Activated CD4-positive, alpha-beta T cell treated with anti-CD3 and anti-CD28 coated beads, Interleukin-2, amount 50 U/mL, for 1 hour (primary cell): ENCODE measurements around the gene IL23R.
A peak's percentile ranks its signal among the peaks of the same experiment; 100 is the strongest.
"Not testable (repeated sequence)": the region's sequence is repeated elsewhere in the genome, so short reads cannot be mapped to it uniquely, and the experiment has no call there.

Experiments used
- DNase-seq: peaks from one replicate; pipeline ENCODE4 v3.0.0-alpha.2; 2020

Gene IL23R

GRCh38 chr1:67200755-67201154 lies 34.5 kb downstream of the IL23R start:
- no peak for DNase-seq

DNA sequence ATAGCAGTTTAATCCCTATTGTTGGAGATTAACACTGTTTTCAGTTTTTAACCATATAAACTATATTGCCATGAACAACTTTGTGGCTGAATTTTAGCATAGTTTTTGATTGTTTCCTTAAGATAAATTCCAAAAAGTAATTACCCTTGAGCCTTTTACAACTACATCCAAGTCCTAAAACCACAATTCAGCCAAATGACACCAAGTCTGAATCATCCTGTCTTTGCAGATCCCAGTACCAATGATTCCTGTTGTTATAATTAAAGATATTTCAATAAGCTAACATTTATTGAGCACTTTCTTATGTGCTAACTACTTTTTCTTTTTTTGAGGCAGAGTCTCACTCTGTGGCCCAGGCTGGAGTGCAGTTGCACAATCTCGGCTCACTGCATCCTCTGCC lies 35.6 kb downstream of the IL23R start:
- DNase-seq = no peak

DNA sequence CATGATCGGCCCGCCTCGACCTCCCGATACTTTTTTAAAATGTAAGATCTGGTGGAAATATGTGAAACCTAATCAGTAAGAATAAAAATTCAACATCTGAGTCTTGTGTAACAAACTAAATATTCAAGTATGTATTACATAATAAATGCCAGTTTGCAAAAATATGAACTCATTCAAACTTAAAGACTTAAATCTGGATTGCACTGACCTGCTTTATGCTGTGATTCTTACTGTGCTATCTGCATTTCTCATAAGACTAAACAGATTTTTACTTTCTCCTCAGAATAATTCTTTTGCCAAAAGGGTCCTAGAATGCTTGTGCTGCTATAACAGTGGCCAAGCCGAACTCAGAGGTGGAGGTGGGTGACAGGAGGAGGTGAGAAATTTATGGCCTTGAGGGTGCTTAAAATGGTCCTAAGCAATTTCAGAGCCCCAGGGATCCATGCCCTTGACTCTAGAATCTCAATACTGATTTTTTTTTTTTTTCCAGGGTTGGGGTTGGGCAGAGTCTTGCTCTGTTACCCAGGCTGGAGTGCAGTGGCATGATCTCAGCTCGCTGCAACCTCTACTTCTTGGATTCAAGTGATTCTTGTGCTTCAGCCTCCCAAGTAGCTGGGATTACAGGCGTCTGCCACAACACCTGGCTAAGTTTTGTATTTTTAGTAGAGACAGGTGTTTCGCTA lies 38.2 kb downstream of the IL23R start:
- no peak for DNase-seq

GRCh38 chr1:67207398-67207797 lies 41.1 kb downstream of the IL23R start:
- not testable (repeated sequence) for DNase-seq

DNA sequence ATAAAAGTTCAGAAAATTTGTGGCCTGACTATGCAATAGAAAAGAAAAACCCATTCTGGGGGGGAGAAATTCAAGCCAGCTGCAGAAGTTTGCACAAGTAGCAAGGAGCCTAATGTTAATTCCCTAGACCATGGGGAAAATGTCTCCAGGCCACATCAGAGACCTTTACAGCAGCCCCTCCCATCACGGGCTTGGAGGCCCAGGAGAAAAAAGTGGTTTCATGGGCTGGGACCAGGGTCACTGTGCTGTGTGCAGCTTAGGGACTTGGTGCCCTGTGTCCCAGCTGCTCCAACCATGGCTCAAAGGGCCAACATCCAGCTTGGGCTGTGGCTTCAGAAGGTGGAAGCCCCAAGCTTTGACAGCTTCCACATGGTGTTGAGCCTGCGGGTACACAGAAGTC lies 42.0 kb downstream of the IL23R start:
- no peak for DNase-seq

DNA sequence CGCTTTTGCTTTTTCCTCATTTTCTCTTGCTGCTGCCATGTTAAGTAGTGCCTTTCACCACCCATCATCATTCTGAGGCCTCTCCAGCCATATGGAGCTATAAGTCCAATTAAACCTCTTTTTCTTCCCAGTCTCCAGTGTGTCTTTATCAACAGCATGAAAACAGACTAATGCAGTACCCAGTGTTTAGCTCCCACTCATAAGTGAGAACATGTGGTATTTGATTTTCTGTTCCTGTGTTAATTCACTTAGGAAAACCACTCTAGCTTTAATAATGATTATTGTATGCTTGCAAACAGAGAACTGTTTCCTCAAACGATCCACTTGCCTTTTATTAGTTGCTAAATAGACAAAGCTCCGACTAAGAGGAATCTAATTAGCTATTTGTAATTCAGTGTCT lies 43.3 kb downstream of the IL23R start:
- no peak for DNase-seq

- peak; percentile 47 for DNase-seq
Observed at GRCh38 chr1:67211589-67212563, 45.6 kb downstream of the IL23R start.

GRCh38 chr1:67213164-67213563 lies 46.9 kb downstream of the IL23R start:
- no peak for DNase-seq

DNA sequence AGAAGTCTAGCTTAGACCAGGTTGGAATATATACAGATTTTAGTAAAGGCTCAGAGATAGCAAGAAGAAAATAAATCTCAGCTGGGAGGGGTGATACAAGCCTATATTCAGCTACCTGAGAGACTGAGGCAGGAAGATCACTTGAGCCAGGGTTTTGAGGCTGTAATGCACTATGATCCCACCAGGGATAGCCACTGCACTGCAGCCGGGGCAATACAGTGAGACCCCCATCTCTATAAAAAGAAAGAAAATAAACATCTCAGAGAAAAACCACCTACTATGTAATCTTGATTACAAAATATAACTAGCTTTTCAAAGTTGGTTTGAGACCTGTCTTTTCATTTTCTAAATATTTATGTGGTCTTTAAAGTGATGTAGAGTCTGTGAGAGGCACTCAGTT lies 47.7 kb downstream of the IL23R start:
- no peak for DNase-seq

DNA sequence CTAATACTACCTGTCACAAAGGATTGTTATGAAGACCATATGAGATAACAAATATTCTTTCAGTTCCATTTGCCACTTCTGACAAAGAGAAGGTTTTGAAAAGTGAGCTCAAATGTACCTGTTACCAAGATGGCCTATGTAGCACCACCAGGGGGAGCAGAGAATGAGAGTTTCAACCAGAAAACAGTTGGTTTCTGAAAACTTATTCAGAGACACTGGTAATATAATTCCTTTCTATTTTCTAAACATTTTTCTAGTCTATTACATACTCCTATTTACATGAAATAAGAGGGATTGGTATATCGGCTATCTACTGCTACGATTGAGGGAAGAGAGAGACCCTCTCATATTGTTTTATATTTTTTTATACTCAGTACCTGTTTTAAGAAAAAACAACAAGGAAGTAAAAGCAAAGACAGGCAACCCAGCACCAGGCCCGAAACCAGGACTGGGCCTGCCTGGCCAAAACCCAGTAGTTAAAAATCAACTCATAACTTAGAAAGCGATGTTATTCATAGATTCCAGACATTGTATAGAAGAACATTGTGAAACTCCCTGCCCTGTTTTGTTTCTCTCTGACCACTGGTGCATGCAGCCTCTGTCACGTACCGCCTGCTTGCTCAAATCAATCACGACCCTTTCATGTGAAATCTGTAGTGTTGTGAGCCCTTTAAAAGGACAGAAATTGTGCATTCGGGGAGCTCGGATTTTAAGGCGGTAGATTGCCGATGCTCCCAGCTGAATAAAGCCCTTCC lies 48.3 kb downstream of the IL23R start:
- DNase-seq = peak; percentile 35

- no peak for DNase-seq
Observed at GRCh38 chr1:67216401-67216800, 50.1 kb downstream of the IL23R start.

DNA sequence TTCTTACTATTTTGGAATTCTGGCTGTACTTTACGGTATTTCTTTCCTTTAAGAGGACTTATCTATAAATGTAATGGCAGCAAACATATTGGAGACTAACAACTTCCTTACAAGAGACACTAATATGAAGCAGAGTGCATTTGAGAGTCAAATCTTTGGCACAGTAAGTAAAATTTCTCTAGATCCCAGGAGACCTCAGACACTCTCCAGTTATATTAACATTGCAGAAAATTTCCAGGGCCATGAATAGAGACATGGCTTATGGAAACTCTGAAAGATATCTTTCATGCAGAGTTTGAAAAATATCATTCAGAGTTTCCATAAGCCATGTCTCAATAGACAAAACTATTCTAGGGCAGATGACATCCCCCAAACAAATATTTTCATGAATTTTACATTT lies 51.2 kb downstream of the IL23R start:
- no peak for DNase-seq

- no peak for DNase-seq
Observed at GRCh38 chr1:67217938-67218337, 51.7 kb downstream of the IL23R start.

DNA sequence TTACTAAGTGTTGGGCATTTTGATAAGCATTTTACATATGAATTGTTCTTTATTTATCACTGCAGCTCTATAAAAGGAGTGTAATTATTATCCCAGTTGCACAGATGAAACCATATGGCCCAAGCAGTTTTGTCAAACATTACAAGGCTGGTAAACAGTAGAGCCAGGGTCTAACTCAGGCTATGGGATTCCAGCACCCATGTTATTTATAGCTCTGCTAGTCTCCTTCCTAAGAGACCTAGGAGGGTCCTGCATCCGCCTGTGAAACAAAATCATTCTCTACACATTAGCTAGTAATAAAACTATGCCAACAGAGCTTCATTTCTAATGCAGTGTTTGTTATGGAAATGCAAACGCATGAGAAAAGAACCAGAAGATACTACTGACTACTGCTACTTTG lies 58.6 kb downstream of the IL23R start:
- no peak for DNase-seq

DNA sequence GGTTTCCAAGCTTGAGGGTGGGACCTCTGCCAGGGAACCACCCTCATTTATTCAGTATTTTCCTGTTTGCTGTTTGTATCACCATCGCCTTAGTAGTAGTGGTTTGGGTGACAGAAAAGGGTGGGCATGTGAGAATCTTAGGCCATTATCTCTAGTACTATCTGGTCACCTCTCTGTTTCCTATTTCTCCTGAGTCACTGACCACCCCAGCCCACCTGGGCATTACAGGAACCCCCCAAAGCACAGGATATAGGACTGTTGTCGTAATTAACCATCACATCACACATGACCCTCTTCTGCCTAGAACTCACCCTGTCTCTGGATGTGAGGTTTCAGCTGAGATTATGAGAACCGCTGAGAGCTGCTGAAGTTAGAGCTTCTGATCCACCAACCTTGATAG lies 60.4 kb downstream of the IL23R start:
- DNase-seq = no peak

DNA sequence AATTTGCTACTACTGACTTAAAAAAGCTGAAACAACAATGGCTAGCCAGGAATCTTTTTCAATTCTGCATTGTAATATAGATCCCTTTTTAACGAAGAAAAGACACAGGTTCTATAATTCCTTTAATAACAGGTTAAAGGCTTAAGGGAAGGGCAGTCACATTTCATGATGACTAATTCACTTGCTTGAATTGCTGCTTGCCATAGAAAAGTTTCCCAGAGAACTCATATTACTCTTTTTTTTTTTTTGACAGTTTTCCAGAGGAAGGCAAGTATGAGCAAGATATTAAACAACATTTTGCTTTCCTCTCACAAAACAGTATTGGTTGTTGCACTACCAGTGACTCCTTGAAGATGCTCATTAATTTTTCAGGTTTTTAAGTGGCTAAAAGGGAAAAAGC lies 60.9 kb downstream of the IL23R start:
- DNase-seq = no peak

DNA sequence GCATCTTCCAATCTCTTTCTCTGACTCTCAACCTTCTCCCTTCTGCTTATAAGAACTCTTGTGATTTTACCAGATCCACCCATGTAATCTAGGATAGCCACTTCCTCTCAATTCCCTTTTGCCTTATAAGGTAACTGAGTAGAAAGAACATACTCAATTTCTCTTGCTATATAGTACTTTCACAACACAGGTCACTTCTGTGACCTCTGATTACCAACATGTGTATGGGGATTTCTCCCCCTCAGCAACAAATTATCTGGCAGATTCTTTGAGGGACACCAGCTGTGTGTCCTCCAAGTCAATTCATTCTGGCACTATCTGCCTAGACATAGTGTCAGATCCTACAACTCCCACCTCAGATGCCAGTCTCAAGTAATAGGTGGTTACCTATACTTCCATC lies 62.5 kb downstream of the IL23R start:
- DNase-seq = no peak

DNA sequence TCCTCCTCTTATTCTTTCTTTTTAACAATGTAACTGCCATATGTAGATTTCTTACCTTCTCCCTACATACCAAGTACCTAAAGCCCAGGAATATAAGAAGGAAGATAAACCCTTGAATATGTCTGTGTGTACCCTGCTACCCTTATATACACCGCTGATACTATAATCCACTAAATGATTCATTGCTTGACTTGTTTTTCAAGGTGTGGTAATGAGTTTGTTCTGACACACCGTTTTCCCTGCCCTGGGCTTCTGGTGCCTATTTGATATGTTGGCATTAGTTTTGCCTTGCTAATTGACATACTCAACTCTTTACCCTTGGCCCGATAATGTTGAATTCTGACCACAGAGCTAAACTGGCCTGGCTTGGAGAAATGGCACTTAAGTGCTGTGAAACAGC lies 64.3 kb downstream of the IL23R start:
- DNase-seq = no peak

- DNase-seq = no peak
Observed at GRCh38 chr1:67236277-67236676, 70.0 kb downstream of the IL23R start.

DNA sequence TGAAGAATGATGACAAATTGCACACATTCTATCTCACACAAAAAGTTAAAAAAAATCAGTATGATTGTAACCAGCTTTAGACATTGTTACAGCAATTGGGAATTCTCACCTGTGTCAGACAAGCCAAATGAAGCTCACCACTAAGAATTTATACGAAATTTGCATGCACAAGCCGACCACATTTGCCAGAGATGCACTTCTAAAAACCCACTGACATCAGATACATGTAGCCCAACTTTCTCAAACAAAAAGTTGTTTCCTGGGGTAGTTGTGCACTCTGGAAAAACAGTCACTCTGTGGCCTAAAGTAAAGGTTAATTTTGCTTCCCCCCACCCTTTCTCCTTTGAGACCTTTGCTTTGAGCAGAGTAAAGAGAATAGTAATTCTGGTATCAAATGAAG lies 73.5 kb downstream of the IL23R start:
- no peak for DNase-seq

DNA sequence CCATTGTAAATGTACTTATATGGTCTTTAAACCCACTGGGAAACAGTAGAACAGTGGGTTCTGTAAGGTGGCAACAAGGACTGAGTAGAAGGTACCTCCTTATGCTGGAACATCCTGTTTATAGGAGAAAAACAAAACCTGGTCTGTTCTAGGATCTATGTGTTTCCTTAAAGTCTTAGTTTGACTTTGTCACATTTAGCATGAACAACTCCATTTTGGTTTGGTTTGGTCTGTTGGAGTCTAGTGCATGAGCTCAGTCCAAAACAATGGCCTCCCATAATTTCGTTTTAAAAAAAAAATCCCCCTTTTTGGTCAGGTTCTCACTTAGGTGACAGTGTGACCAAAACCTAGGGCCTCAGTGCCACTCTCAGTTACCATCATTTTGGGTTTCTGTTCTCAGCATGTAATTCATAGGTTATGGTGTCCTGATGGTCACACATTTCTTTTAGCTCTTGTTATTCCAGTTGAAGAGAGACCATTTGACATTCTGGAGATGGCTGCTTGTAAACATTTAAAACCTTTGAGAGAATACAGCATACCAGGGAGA lies 75.0 kb downstream of the IL23R start:
- no peak for DNase-seq

DNA sequence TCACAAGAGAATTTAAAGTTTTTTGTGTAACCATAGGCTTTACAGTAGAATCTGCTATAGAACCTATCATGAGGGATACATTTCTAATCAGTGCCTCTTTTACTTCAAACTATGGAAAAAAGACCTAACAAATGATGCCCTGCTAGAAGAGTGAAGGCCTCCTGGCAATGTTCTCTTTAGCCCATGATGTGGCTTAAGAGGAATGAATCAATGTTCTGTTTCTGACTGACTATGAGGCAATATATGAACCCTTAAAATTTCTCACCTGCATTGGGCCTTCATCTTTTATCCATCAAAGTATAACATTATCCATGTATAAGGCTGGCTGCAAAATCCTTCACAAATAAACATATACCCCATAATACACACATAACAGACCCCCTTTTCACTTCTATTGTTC lies 75.8 kb downstream of the IL23R start:
- DNase-seq = no peak

DNA sequence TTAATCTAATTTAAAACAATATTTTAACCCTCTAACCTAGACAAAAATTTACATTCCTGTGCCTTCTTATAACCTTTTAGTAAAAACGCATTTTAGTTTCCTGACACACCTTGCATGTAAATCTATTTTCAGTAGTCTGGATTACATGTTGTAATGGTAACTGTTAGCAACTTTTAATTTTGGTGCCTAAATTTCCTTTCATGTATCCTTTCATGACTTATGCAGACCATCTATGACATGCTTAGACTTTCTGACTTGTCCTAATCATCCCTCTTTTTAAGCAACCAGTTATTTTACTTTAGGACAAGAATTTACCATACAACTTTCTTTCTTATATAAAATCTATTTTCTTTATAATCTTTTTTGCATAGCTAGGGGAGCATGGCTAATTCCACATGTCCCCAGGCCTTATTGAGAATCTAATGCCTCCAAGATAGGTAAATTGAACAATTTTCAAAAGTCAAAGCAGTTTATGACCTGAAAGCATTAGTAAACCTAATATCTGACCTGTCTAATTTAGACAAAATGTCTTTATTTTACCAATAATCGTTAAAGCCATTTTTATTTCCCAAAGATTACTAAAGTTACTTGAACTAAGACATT lies 83.9 kb downstream of the IL23R start:
- no peak for DNase-seq
